ENCODE results near the gene MVB12B. TPM values are rescaled to one million over a fixed set of nuclear protein-coding genes. Genes with fewer than 3 reads are reported as not detected.
"Not testable (repeated sequence)": the region's sequence is repeated elsewhere in the genome, so short reads cannot be mapped to it uniquely, and the experiment has no call there.

Gene MVB12B
- total and polyA plus RNA-seq, 2 of the 4 experiments (the other 2 are of a cell fraction) = 2.0 to 4.0 TPM

- BruUV-seq (replicated peaks); H3K36me3 ChIP-seq (ENCODE audit: control insufficient read depth, insufficient read depth, low read length); H2BK5ac ChIP-seq (ENCODE audit: low read depth, low read length, poor library complexity, severe bottlenecking); H3K79me1 ChIP-seq (ENCODE audit: low read depth in 1 of 2, low read length in 2 of 2); H3K56ac ChIP-seq (ENCODE audit: extremely low read depth, insufficient read depth, low read length); dilution Hi-C loops (cut with HindIII; ENCODE audit: low sequenced_read_pairs, unreplicated experiment); H2AK5ac ChIP-seq (ENCODE audit: low read depth, low read length); H4K5ac ChIP-seq (ENCODE audit: low read depth, low read length); H2AFZ ChIP-seq (replicated peaks; ENCODE audit: low read length, poor library complexity); H3K23ac ChIP-seq (ENCODE audit: low read depth, low read length); intact Hi-C loops (cut with micrococcal nuclease); H3K27ac ChIP-seq (ENCODE audit: insufficient read depth, low read length); H3K4ac ChIP-seq (ENCODE audit: low read depth, low read length); H3K9ac ChIP-seq (ENCODE audit: low read depth, low read length); H3K4me2 ChIP-seq (ENCODE audit: low read depth, low read length); ATAC-seq (ENCODE audit: low read depth); H2AK9ac ChIP-seq (replicated peaks; ENCODE audit: low read depth, low read length, poor library complexity); H3K27me3 ChIP-seq (ENCODE audit: control insufficient read depth, insufficient read depth, low read length); H3K4me1 ChIP-seq (ENCODE audit: control insufficient read depth, insufficient read depth, low read length); H3K18ac ChIP-seq (ENCODE audit: low read depth, low read length); H2BK15ac ChIP-seq (ENCODE audit: low read depth, low read length); H3K4me3 ChIP-seq (ENCODE audit: insufficient read depth, low read depth, low read length); H2BK120ac ChIP-seq (ENCODE audit: low read depth, low read length); CTCF ChIA-PET; H4K8ac ChIP-seq (ENCODE audit: low read depth in 2 of 2, low read length in 2 of 2); H4K91ac ChIP-seq (ENCODE audit: insufficient read depth, low read depth, low read length); POLR2A ChIA-PET (ENCODE audit: unreplicated experiment); H4K20me1 ChIP-seq (ENCODE audit: insufficient read depth, low read length); H2BK20ac ChIP-seq (ENCODE audit: low read depth, low read length); H3K9me3 ChIP-seq (ENCODE audit: control insufficient read depth, insufficient read depth, low read length); DNase-seq; H3K14ac ChIP-seq (replicated peaks; ENCODE audit: low read depth, low read length): not testable (repeated sequence)
- in situ Hi-C loops (cut with MboI; ENCODE audit: low sequenced_read_pairs) = loop anchor here (25.0 kb wide), 1 partner anchor 1065 kb away; no protein-coding TSS in a partner anchor
- H3K9me1 ChIP-seq (ENCODE audit: insufficient read depth, low read length) = peaks cover 11% of the 10 kb centered on the region
- WGBS, 2 experiments (ENCODE audit: extremely low coverage in 2 of 2, insufficient read length in 1 of 2) = 83% methylated on average over 1 of the region's 3 CpGs; no CpG with 5 or more reads in 1 of the 2 experiments
Measured at GRCh38 chr9:126477432-126477831, 150.8 kb downstream of the MVB12B start.
